ENCODE measurements around the gene SRPK1. TPM values are rescaled to one million over a fixed set of nuclear protein-coding genes. Genes with fewer than 3 reads are reported as not detected.
A peak's percentile ranks its signal among the peaks of the same experiment; 100 is the strongest.

The SRPK1 gene
- total and polyA plus RNA-seq, 2 of the 13 experiments (the other 11 are each of a cell fraction or from before 2014, with no cell fraction given): 56.4 to 142 TPM

GRCh38 chr6:35967076-35967774 lies 46.3 kb upstream of the SRPK1 start (continued):
- no peak for TF ChIP-seq ZGPAT (CRISPR knock-in tag; IDR thresholded peaks at IDR 0.05)
- TF ChIP-seq ATAD3A (CRISPR knock-in tag; IDR thresholded peaks at IDR 0.05): no peak
- no peak for TF ChIP-seq ZNF75D (CRISPR knock-in tag; IDR thresholded peaks at IDR 0.05; ENCODE audit: borderline replicate concordance)
- no peak for TF ChIP-seq ZMYM3 (CRISPR knock-in tag; IDR thresholded peaks at IDR 0.05)
- no peak for TF ChIP-seq ZFP62 (CRISPR knock-in tag; IDR thresholded peaks at IDR 0.05)
- TF ChIP-seq ZKSCAN8 (CRISPR knock-in tag; IDR thresholded peaks at IDR 0.05; ENCODE audit: borderline replicate concordance): peak; percentile 56; the same call in 1 of the 2 replicates
- TF ChIP-seq NFKBIZ (CRISPR knock-in tag; IDR thresholded peaks at IDR 0.05): no peak
- TF ChIP-seq FOXM1 (CRISPR knock-in tag; IDR thresholded peaks at IDR 0.05): no peak
- no peak for TF ChIP-seq FOXO4 (CRISPR knock-in tag; conservative IDR thresholded peaks at IDR 0.05)
- TF ChIP-seq ZMYM4 (CRISPR knock-in tag; IDR thresholded peaks at IDR 0.05): peak; percentile 46; the same call in 1 of the 2 replicates
- no peak for TF ChIP-seq AGO1 (IDR thresholded peaks at IDR 0.05; ENCODE audit: low read depth, low read length, poor library complexity, severe bottlenecking)
- TF ChIP-seq ZNF260 (CRISPR knock-in tag; IDR thresholded peaks at IDR 0.05; ENCODE audit: borderline replicate concordance, low read depth): no peak
- no peak for TF ChIP-seq ZHX1 (CRISPR knock-in tag; IDR thresholded peaks at IDR 0.05; ENCODE audit: low read depth)
- 0 out of 2 replicates have a peak, but pooled peaks have one; percentile 61 for TF ChIP-seq KDM3A (CRISPR knock-in tag; IDR thresholded peaks at IDR 0.05; ENCODE audit: low read depth)
- TF ChIP-seq ZNF720 (CRISPR knock-in tag; IDR thresholded peaks at IDR 0.05): 0 out of 2 replicates have a peak, but pooled peaks have one; percentile 31
- TF ChIP-seq FIP1L1 (IDR thresholded peaks at IDR 0.05; ENCODE audit: borderline replicate concordance, insufficient read depth, low read depth, low read length): no peak
- TF ChIP-seq, protein P1, sequence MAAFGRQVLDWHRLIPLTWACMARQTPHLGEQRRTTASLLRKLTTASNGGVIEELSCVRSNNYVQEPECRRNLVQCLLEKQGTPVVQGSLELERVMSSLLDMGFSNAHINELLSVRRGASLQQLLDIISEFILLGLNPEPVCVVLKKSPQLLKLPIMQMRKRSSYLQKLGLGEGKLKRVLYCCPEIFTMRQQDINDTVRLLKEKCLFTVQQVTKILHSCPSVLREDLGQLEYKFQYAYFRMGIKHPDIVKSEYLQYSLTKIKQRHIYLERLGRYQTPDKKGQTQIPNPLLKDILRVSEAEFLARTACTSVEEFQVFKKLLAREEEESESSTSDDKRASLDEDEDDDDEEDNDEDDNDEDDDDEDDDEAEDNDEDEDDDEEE (CRISPR knock-in tag; IDR thresholded peaks at IDR 0.05): no peak
- TF ChIP-seq ZNF784 (CRISPR knock-in tag; IDR thresholded peaks at IDR 0.05; ENCODE audit: borderline replicate concordance): 0 out of 2 replicates have a peak, but pooled peaks have one; percentile 47
- TF ChIP-seq ZNF816 (CRISPR knock-in tag; IDR thresholded peaks at IDR 0.05; ENCODE audit: borderline replicate concordance): no peak

Measured in HepG2 (cell line).